Measurements from ENCODE around the gene DENND6B.

DNA sequence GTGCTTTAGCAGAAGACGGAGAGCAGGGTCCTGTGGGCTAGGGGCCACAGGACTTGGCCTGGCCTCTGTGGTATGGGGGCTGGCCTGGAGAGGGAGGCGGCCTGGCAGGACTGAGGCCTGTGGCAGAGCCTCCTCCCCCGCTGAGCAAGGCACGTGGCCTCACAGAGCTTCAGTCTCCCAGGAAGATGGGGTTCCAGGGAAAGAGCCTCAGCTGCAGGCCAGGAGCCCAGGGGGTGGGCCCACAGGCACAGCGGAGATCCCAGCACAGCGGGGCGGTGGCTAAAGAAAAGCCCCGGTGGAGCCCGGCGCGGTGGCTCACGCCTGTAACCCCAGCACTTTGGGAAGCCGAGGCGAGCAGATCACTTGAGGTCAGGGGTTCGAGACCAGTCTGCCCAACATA lies 67.5 kb downstream of the DENND6B start:
- TF ChIP-seq, protein P1, sequence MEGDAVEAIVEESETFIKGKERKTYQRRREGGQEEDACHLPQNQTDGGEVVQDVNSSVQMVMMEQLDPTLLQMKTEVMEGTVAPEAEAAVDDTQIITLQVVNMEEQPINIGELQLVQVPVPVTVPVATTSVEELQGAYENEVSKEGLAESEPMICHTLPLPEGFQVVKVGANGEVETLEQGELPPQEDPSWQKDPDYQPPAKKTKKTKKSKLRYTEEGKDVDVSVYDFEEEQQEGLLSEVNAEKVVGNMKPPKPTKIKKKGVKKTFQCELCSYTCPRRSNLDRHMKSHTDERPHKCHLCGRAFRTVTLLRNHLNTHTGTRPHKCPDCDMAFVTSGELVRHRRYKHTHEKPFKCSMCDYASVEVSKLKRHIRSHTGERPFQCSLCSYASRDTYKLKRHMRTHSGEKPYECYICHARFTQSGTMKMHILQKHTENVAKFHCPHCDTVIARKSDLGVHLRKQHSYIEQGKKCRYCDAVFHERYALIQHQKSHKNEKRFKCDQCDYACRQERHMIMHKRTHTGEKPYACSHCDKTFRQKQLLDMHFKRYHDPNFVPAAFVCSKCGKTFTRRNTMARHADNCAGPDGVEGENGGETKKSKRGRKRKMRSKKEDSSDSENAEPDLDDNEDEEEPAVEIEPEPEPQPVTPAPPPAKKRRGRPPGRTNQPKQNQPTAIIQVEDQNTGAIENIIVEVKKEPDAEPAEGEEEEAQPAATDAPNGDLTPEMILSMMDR (IDR thresholded peaks at IDR 0.05; ENCODE audit: low read depth, low read length, missing input control): no peak
- TF ChIP-seq YY1 (IDR thresholded peaks at IDR 0.05) (no peak), GABPA (IDR thresholded peaks at IDR 0.05 in 1 of 2, conservative IDR thresholded peaks at IDR 0.05 in 1 of 2) (no peak), FOXA1 (IDR thresholded peaks at IDR 0.05) (no peak), RAD21 (IDR thresholded peaks at IDR 0.05) (no peak)
- TF ChIP-seq, protein P2, sequence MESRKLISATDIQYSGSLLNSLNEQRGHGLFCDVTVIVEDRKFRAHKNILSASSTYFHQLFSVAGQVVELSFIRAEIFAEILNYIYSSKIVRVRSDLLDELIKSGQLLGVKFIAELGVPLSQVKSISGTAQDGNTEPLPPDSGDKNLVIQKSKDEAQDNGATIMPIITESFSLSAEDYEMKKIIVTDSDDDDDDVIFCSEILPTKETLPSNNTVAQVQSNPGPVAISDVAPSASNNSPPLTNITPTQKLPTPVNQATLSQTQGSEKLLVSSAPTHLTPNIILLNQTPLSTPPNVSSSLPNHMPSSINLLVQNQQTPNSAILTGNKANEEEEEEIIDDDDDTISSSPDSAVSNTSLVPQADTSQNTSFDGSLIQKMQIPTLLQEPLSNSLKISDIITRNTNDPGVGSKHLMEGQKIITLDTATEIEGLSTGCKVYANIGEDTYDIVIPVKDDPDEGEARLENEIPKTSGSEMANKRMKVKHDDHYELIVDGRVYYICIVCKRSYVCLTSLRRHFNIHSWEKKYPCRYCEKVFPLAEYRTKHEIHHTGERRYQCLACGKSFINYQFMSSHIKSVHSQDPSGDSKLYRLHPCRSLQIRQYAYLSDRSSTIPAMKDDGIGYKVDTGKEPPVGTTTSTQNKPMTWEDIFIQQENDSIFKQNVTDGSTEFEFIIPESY (IDR thresholded peaks at IDR 0.05): no peak
- TF ChIP-seq, protein P3, sequence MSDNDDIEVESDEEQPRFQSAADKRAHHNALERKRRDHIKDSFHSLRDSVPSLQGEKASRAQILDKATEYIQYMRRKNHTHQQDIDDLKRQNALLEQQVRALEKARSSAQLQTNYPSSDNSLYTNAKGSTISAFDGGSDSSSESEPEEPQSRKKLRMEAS (IDR thresholded peaks at IDR 0.05): no peak
- TF ChIP-seq, protein P4, sequence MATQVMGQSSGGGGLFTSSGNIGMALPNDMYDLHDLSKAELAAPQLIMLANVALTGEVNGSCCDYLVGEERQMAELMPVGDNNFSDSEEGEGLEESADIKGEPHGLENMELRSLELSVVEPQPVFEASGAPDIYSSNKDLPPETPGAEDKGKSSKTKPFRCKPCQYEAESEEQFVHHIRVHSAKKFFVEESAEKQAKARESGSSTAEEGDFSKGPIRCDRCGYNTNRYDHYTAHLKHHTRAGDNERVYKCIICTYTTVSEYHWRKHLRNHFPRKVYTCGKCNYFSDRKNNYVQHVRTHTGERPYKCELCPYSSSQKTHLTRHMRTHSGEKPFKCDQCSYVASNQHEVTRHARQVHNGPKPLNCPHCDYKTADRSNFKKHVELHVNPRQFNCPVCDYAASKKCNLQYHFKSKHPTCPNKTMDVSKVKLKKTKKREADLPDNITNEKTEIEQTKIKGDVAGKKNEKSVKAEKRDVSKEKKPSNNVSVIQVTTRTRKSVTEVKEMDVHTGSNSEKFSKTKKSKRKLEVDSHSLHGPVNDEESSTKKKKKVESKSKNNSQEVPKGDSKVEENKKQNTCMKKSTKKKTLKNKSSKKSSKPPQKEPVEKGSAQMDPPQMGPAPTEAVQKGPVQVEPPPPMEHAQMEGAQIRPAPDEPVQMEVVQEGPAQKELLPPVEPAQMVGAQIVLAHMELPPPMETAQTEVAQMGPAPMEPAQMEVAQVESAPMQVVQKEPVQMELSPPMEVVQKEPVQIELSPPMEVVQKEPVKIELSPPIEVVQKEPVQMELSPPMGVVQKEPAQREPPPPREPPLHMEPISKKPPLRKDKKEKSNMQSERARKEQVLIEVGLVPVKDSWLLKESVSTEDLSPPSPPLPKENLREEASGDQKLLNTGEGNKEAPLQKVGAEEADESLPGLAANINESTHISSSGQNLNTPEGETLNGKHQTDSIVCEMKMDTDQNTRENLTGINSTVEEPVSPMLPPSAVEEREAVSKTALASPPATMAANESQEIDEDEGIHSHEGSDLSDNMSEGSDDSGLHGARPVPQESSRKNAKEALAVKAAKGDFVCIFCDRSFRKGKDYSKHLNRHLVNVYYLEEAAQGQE (IDR thresholded peaks at IDR 0.05): no peak
- TF ChIP-seq, protein P5, sequence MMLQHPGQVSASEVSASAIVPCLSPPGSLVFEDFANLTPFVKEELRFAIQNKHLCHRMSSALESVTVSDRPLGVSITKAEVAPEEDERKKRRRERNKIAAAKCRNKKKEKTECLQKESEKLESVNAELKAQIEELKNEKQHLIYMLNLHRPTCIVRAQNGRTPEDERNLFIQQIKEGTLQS (IDR thresholded peaks at IDR 0.05): no peak

All from liver (tissue), 3 donors.